ENCODE results near the gene ADAMTSL3. TPM values are rescaled to one million over a fixed set of nuclear protein-coding genes. Genes with fewer than 3 reads are reported as not detected.

ADAMTSL3 gene
- total RNA-seq, 2 experiments from 2014 or later, result not detected

- no peaks in the 10 kb centered on the region for H3K27me3 Mint-ChIP-seq
- ATAC-seq (ENCODE audit: poor library complexity) (no peak), DNase-seq (no peak)
- no peak overlapping the region for H3K4me3 ChIP-seq (ENCODE audit: low read length)
- H3K27me3 ChIP-seq (ENCODE audit: control insufficient read depth in 1 of 2, insufficient read depth in 2 of 2, low read length in 2 of 2), result no peaks in the 10 kb centered on the region
- H3K27ac ChIP-seq (ENCODE audit: low read depth in 1 of 2, low read length in 2 of 2), result no peak overlapping the region
- H3K9me3 ChIP-seq (ENCODE audit: control insufficient read depth in 1 of 2, insufficient read depth in 1 of 2, low read length in 2 of 2), result peaks cover 0 to 12% of the 10 kb centered on the region in 2 experiments
- no peaks in the 10 kb centered on the region for H3K36me3 ChIP-seq (ENCODE audit: insufficient read depth, low read length)
- H3K4me1 Mint-ChIP-seq (ENCODE audit: low read depth), result no peaks in the 10 kb centered on the region
- H3K4me1 ChIP-seq (ENCODE audit: insufficient read depth, low read length), result no peaks in the 10 kb centered on the region
- H3K9me3 Mint-ChIP-seq, result peaks cover 8% of the 10 kb centered on the region
- no peaks in the 10 kb centered on the region for H3K36me3 Mint-ChIP-seq (ENCODE audit: low read depth)
- no peak overlapping the region for H3K27ac Mint-ChIP-seq
- ChIA-PET CTCF (no interaction called here), POLR2A (no interaction called here)
- H3K4me3 Mint-ChIP-seq, result no peak overlapping the region
- TF ChIP-seq CTCF (IDR thresholded peaks at IDR 0.05), result no peak
- intact Hi-C loops (cut with DNase I, micrococcal nuclease), result no loop called here
Observed at GRCh38 chr15:83673385-83673784, 19.5 kb downstream of the ADAMTSL3 start.

- TF ChIP-seq CTCF (IDR thresholded peaks at IDR 0.05), result no peak
- H3K4me3 ChIP-seq (ENCODE audit: low read length), result no peak overlapping the region
- ChIA-PET CTCF (no interaction called here), POLR2A (no interaction called here)
- no peaks in the 10 kb centered on the region for H3K27me3 ChIP-seq (ENCODE audit: control insufficient read depth in 1 of 2, insufficient read depth in 2 of 2, low read length in 2 of 2)
- H3K27ac Mint-ChIP-seq, result no peak overlapping the region
- DNase-seq (no peak), ATAC-seq (ENCODE audit: poor library complexity) (no peak)
- H3K27ac ChIP-seq (ENCODE audit: low read depth in 1 of 2, low read length in 2 of 2), result no peak overlapping the region
- no peaks in the 10 kb centered on the region for H3K36me3 ChIP-seq (ENCODE audit: insufficient read depth, low read length)
- H3K9me3 ChIP-seq (ENCODE audit: control insufficient read depth in 1 of 2, insufficient read depth in 1 of 2, low read length in 2 of 2), result no peaks in the 10 kb centered on the region
- peaks cover 5% of the 10 kb centered on the region for H3K9me3 Mint-ChIP-seq
- H3K36me3 Mint-ChIP-seq (ENCODE audit: low read depth), result no peaks in the 10 kb centered on the region
- H3K4me1 ChIP-seq (ENCODE audit: insufficient read depth, low read length), result no peaks in the 10 kb centered on the region
- intact Hi-C loops (cut with DNase I, micrococcal nuclease), result no loop called here
- no peak overlapping the region for H3K4me3 Mint-ChIP-seq
- peaks cover 23% of the 10 kb centered on the region for H3K27me3 Mint-ChIP-seq
- no peaks in the 10 kb centered on the region for H3K4me1 Mint-ChIP-seq (ENCODE audit: low read depth)
Observed at GRCh38 chr15:83682476-83683088, 28.7 kb downstream of the ADAMTSL3 start.

GRCh38 chr15:83685916-83686332 is 32.0 kb downstream of the ADAMTSL3 start:
- ChIA-PET POLR2A (no interaction called here), CTCF (no interaction called here)
- Histone ChIP-seq H3K27ac (ENCODE audit: low read depth in 1 of 2, low read length in 2 of 2) (no peak overlapping the region), H3K27me3 (ENCODE audit: control insufficient read depth in 1 of 2, insufficient read depth in 2 of 2, low read length in 2 of 2) (no peaks in the 10 kb centered on the region), H3K9me3 (ENCODE audit: control insufficient read depth in 1 of 2, insufficient read depth in 1 of 2, low read length in 2 of 2) (no peaks in the 10 kb centered on the region), H3K36me3 (ENCODE audit: insufficient read depth, low read length) (no peaks in the 10 kb centered on the region), H3K4me3 (ENCODE audit: low read length) (no peak overlapping the region), H3K4me1 (ENCODE audit: insufficient read depth, low read length) (no peaks in the 10 kb centered on the region)
- intact Hi-C loops (cut with DNase I, micrococcal nuclease), result no loop called here
- DNase-seq (no peak), ATAC-seq (ENCODE audit: poor library complexity) (no peak)
- no peak for TF ChIP-seq CTCF (IDR thresholded peaks at IDR 0.05)
- H3K4me3 Mint-ChIP-seq, result no peak overlapping the region
- peaks cover 24% of the 10 kb centered on the region for H3K27me3 Mint-ChIP-seq
- no peaks in the 10 kb centered on the region for H3K4me1 Mint-ChIP-seq (ENCODE audit: low read depth)
- no peak overlapping the region for H3K27ac Mint-ChIP-seq
- no peaks in the 10 kb centered on the region for H3K9me3 Mint-ChIP-seq
- no peaks in the 10 kb centered on the region for H3K36me3 Mint-ChIP-seq (ENCODE audit: low read depth)
